ENCODE results near the gene COMTD1.

DNA sequence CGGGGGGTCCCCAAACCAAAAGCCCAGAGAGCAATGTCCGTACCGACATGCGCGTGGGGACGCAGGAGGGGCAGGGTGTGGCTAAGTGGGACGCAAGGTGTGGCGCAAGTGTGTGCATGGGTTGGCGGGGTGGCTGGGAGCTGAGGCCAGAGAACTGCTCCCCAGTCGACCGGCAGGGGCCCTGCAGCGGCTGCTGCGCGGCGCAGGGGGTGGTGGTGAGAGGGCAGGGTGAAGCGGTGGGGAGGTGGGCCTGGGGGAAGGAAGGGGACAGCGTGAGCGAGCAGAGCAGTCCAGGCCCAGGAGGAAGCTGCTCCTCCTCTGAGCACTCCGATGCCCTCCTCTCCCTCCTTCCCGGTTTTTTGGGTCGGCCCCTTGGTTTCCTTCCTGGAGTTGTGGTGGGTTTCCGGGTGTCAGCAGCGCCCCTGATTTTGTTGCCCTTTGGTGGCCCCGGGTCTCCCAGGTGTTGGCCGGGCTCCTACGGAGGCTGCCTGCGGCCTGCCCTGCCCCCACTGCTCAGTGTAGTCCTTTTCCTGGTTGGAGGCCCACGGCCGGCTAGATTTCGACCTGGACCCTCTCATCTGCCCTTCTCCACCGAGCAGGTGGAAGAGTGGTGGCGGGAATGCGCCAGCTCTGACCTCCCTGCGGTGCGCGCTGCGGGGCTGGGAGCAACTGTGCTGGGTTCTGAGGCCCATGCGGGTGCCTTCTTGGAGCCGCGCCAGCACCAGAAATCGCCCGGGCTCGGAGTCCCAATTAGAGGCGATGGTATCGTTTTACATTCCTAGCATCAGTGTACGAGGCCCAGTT is 40.5 kb upstream of the COMTD1 start:
- TF ChIP-seq, protein P1, sequence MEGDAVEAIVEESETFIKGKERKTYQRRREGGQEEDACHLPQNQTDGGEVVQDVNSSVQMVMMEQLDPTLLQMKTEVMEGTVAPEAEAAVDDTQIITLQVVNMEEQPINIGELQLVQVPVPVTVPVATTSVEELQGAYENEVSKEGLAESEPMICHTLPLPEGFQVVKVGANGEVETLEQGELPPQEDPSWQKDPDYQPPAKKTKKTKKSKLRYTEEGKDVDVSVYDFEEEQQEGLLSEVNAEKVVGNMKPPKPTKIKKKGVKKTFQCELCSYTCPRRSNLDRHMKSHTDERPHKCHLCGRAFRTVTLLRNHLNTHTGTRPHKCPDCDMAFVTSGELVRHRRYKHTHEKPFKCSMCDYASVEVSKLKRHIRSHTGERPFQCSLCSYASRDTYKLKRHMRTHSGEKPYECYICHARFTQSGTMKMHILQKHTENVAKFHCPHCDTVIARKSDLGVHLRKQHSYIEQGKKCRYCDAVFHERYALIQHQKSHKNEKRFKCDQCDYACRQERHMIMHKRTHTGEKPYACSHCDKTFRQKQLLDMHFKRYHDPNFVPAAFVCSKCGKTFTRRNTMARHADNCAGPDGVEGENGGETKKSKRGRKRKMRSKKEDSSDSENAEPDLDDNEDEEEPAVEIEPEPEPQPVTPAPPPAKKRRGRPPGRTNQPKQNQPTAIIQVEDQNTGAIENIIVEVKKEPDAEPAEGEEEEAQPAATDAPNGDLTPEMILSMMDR (tag by site-specific recombination; IDR thresholded peaks at IDR 0.05): no peak
- no peak for TF ChIP-seq KLF10 (tag by site-specific recombination; IDR thresholded peaks at IDR 0.05)
- TF ChIP-seq, protein P2, sequence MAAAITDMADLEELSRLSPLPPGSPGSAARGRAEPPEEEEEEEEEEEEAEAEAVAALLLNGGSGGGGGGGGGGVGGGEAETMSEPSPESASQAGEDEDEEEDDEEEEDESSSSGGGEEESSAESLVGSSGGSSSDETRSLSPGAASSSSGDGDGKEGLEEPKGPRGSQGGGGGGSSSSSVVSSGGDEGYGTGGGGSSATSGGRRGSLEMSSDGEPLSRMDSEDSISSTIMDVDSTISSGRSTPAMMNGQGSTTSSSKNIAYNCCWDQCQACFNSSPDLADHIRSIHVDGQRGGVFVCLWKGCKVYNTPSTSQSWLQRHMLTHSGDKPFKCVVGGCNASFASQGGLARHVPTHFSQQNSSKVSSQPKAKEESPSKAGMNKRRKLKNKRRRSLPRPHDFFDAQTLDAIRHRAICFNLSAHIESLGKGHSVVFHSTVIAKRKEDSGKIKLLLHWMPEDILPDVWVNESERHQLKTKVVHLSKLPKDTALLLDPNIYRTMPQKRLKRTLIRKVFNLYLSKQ (tag by site-specific recombination; IDR thresholded peaks at IDR 0.05; ENCODE audit: borderline replicate concordance): no peak
- TF ChIP-seq ZNF830 (tag by site-specific recombination; IDR thresholded peaks at IDR 0.05; ENCODE audit: low read depth): no peak
- TF ChIP-seq ZBTB17 (tag by site-specific recombination; IDR thresholded peaks at IDR 0.05): no peak
- TF ChIP-seq RBAK (tag by site-specific recombination; IDR thresholded peaks at IDR 0.05): no peak

Data from HEK293 (cell line).